ENCODE measurements around the gene KIF21A.
A peak's percentile ranks its signal among the peaks of the same experiment; 100 is the strongest.

KIF21A gene

GRCh38 chr12:39443929-39444209, 949 bp upstream of the KIF21A start:
- peak overlapping the region; percentile 68 for H3K4me3 ChIP-seq (ENCODE audit: low read depth, low read length)
- TF ChIP-seq CTCF (IDR thresholded peaks at IDR 0.05; ENCODE audit: insufficient read depth, low read length, missing control alignments): no peak
- ChIA-PET CTCF (interaction anchor here (1.4 kb wide), 1 partner anchor 12 kb away, joined by 3 read pairs; no protein-coding TSS in a partner anchor), POLR2A (no interaction called here)
- DNase-seq (ENCODE audit: low read depth, low spot score): no peak

DNA sequence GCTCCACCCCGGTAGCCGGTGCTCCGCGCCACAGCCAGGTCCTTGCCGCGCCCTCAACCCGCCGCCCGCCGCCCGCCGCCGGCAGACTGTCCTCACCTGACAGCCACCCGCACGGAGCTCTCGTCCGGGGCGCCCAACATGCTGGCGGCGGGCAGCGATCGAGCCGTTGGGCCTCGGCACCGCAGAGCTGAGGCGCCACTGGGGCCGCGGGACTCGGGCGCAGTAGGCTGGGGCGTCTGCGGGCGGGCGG, 164 bp downstream of the KIF21A start:
- H3K4me3 ChIP-seq (ENCODE audit: low read depth, low read length): peak overlapping the region; percentile 68
- no peak for TF ChIP-seq CTCF (IDR thresholded peaks at IDR 0.05; ENCODE audit: insufficient read depth, low read length, missing control alignments)
- CTCF ChIA-PET: no interaction called here
- no peak for DNase-seq (ENCODE audit: low read depth, low spot score)
- POLR2A ChIA-PET: no interaction called here

DNA sequence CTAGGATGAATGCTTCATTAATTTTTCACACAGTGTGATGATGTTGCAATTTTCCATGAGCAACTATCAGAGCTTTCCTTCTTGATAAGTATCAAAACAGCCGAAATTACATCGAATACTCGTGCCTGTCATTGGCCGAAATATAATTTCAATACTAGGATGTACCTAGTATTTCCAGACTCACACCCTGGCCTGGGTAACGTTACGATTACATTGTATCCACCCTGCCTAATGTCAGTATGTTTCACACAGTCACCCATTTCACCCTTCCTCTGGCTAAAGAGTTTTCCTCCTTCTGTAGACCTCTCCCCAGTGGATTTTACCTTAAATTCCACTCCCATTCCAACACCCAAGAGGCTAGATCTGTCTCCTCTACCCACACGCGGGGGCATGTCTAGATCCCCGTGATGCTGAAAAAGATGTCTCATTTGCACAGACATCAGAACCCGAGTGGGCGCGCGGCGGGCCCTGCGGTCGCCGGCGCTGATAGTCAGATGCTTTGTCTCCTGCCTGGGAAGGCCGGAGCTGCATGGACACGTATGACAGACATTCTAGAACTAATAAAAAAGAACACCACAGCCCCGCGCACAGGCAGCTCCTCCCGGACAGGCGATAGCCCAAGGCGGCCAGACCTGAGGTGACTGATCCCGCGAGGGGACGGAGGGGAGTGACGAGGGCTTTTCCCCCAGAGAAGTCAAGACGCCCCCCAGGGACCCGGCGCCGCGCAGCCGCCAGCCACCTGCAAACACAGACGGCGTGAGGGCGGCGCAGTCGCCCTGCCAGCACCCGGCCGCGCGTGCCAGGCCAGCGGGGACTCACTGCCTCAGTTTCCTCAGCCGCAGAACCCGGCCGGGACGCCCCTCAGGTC, 723 bp downstream of the KIF21A start:
- POLR2A ChIA-PET: no interaction called here
- no peak for TF ChIP-seq CTCF (IDR thresholded peaks at IDR 0.05; ENCODE audit: insufficient read depth, low read length, missing control alignments)
- CTCF ChIA-PET: no interaction called here
- H3K4me3 ChIP-seq (ENCODE audit: low read depth, low read length): peak overlapping the region; percentile 68
- DNase-seq (ENCODE audit: low read depth, low spot score): no peak

DNA sequence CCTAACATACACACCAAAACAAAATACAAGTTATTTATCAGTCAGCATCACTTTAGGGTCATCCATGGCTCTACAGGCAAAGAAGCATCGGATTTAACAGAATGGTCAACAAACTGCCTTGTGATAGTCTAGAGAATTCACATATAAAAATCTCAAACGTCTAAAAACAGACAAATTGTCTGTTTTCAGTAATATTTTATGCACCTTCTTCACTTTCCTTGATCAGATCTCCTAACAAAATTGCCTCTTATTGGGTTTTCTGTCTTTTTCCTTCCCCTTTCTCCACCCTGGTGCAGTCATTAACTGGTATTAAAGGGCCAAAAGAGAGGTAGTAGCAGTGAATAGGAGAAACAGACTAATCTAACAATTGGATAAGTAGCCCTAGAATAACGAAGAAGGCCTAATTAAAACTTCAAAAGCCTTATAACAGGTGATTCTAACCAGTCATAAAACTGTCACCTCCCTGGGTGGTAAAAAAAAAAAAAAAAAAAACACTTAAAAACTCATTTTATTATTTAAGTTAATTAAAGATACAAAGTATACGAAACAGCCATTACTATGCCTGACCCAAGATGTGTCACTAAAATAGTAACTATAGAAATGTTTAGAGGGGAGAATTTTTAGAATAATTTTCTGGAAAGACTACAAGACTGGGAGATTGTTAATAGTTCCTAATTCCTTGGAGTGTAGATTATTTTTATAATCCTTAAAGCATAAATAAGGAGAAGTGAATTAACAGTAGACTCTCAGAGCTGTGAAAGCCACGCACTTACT, 1.5 kb downstream of the KIF21A start:
- TF ChIP-seq CTCF (IDR thresholded peaks at IDR 0.05; ENCODE audit: insufficient read depth, low read length, missing control alignments): no peak
- ChIA-PET POLR2A (no interaction called here), CTCF (no interaction called here)
- no peak for DNase-seq (ENCODE audit: low read depth, low spot score)
- H3K4me3 ChIP-seq (ENCODE audit: low read depth, low read length): no peak overlapping the region; the same call in 1 of the 2 replicates

GRCh38 chr12:39440781-39441180, 2.1 kb downstream of the KIF21A start:
- TF ChIP-seq CTCF (IDR thresholded peaks at IDR 0.05; ENCODE audit: insufficient read depth, low read length, missing control alignments): no peak
- ChIA-PET POLR2A (no interaction called here), CTCF (no interaction called here)
- H3K4me3 ChIP-seq (ENCODE audit: low read depth, low read length): no peak overlapping the region
- no peak for DNase-seq (ENCODE audit: low read depth, low spot score)

GRCh38 chr12:39440101-39440500, 2.8 kb downstream of the KIF21A start:
- no peak overlapping the region for H3K4me3 ChIP-seq (ENCODE audit: low read depth, low read length)
- no peak for DNase-seq (ENCODE audit: low read depth, low spot score)
- no peak for TF ChIP-seq CTCF (IDR thresholded peaks at IDR 0.05; ENCODE audit: insufficient read depth, low read length, missing control alignments)
- CTCF ChIA-PET: no interaction called here
- POLR2A ChIA-PET: no interaction called here

All from AG04449 (cell line).